NCI-H524 (cell line): ENCODE measurements around the gene KCNMB2.
A peak's percentile ranks its signal among the peaks of the same experiment; 100 is the strongest.

ENCODE experiments used
- DNase-seq, 2 experiments: peaks; one replicate each; lab custom pipeline; 2025; lab: John Stamatoyannopoulos, UW

Gene KCNMB2

DNA sequence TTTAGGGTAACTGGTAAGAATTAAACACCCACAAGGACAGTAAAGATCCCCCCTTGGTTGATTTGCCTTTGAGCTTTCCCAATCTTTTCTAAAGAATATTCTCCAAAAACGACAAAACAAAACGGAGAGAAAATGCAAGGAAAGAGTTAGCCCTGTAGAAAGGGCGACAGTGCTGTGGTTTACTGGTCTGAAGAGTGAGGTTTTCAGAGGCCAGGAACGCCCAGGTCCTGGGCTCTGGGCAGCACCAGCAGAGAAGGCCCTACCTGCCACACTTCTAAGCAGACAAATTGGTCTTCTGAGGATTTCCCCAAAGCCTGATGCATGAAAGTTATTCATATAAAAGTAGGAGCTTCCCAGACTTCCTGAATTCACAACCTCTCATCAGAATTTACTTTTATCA lies 119.3 kb downstream of the KCNMB2 start:
- DNase-seq, result no peak

DNA sequence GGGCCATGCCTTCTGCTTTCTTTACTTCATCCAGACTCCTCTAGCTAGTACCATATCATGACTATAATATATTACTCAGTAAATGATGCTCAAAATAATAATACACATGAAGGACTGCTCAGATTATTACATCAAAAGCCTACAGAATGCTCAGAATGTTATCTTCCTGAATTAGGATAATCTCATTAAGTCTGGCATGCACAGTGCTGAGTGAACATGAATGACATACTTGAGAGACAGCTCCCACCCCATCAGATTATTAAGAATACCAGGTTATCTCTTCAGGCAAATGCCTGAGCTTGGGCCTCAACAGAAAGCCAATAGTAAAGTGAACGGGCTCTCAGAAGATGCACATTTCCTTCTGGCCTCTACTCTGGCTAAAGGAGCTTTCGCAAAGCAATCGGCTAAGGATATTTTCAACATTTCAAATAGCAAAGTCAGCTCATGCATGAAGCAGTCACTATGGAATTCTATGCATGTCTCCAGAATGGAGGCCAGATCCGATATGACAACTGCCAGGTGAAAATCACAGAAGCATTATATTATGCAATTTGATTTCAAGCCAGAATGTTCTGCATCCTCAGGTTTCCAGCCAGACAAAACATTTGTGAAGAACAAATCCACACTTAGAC lies 122.6 kb downstream of the KCNMB2 start:
- DNase-seq, result peak in 1 of 2 experiments; percentile 16

DNA sequence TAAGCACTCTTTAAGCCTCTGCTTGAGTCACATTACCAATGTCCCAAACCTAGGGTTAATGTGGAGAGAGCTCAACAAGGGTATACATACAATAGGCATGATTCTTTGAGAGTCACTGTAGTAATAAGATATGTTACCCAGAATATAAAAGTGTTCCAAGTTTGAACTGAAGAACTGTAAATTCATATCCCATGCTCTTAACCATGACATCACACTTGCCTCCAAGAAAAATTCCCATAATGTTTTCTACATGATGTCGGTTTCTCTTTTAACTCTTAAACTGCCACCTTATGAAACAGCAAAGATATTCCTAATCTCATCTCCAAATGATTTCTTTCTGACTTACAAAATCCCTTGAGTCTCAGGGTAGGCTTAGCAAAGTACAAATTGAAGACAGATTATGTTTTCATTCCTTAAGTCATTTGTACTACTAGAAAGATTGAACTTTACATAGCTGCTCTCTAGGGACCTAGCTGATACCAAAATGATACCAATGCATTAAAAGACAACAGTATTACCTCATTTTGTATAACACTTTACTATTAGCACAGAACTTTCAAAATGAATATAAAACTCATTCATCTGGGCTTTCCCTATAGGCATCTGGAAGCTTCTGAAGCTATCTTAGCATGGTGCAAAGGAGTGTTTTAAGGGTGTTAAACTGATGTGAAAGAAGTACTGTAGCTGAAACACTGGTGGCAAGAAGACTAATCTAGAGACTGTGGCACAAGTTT lies 127.1 kb downstream of the KCNMB2 start:
- no peak for DNase-seq

GRCh38 chr3:178665747-178666146 lies 129.5 kb downstream of the KCNMB2 start:
- DNase-seq, result no peak

DNA sequence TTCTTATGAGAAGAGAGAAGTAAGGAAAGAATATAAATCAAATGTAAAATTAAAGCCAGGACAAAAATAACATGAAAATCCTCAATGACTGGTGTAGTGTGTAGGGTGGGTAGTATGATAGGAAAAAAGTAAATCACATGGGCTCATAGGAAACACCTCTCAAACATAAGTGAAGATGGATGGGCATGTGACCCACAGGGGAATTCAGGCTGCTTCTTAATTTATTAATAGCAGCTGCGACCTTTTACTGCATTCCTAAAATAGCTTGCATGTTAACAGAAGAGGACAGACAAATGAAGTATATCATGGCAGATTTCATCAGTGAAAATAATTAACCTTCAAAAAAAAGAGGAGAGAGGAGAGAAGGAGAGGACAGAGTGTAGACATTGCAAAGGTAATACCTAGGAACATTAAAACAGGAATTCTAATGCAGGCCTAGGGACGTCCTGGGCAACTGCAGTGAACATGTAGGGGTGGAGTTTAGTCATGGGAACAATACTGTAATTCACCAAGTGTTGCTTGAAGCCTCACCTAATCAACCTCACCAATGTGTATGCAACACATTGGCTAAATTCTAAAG lies 132.9 kb downstream of the KCNMB2 start:
- no peak for DNase-seq

DNA sequence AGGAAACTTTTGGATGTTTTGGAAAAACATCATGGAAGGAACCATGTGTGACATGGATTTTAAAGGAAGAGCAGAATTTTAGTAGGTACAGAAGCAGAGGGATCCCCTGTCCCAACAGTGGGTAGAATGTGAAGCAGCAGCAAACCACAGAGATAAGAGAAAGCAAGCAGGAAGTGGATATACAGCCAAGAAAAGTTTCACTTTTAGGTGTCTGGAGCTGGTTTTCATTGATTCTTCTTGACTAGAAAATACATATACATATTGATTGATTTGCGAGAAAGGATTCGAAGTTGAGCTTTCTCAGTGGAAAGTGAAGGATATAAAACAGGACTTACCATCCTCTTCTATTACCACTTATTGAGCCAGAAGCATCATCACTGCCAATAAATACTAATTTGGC lies 133.5 kb downstream of the KCNMB2 start:
- DNase-seq, result no peak

DNA sequence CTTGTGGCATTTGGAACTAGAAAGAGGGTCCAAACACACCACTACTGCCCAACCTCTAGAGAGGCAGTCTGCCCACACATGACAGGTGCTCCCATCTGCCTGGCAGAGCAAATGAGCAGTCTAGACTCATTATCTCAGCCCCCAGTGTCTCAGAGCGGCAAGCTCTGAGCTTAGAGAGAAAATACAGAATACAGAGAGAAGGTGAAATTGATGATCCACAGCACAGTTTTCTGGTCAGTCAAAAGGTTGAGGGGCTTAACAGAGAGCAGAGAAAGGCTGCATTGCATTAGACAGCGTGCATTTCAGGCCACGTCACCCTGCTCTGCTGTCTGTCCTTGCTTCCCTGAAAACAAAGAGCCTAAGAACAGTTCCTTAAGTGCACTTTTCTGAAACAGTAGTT lies 135.1 kb downstream of the KCNMB2 start:
- peak in 1 of 2 experiments; percentile 3 for DNase-seq

DNA sequence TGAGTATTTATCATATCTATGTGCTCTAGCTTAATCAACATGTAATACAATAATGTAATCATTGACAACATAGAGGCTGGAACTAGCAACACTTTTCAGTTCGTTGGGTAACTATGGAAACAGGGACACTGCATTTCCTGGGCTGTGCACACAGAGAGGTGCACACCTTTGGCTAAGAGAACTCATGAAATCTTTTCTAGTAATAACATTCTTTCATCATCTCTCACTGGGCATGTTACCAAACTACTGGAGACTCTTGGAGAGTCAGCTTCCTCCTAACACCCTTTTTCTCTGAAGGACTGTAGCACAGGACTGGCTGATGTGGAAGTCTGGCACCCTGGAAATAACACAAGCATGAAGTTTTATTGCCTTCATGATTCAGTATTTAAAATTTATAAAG lies 135.6 kb downstream of the KCNMB2 start:
- DNase-seq, result no peak

DNA sequence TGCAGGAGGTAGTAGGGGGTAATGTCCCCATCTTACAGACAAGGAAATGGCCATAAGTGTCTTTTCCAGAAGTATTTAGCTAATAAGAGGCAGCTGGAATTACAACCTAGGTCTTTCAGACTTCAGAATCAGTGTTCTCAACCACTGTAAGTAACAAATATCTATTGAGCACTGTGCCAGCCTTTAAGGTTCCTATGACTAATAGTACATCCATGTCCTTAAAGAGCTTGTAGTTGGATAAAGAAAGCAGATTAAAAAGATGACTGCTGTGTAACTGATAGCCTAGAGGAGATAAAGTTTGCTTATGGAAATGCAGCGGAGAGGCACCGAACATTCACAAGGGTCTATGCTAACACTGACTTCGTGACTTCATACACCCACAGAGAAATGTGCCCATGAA lies 136.0 kb downstream of the KCNMB2 start:
- DNase-seq, result no peak

GRCh38 chr3:178673529-178673928 lies 137.3 kb downstream of the KCNMB2 start:
- no peak for DNase-seq

DNA sequence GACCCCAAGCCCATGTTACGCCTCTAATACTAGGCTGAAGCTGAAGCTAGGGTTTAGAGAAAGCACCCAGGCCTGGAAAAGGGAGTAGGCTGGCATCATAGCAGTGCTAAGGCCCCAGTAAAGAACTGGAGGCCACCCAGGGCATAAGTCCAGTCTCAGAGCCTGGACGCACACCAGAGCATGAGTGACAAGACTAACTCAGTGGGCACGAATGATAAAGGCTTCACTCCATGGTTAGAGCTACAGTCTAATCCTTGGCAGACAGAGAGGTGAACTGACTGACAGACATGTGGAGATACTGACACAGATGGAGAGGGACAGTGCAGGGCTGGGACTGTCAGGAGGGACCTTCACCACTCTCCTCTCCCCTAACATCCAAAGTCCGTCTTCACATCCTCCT lies 139.8 kb downstream of the KCNMB2 start:
- no peak for DNase-seq

- peak in 1 of 2 experiments; percentile 42 for DNase-seq
These were observed 140.9 kb downstream of the KCNMB2 start for GRCh38 chr3:178676942-178677790.

GRCh38 chr3:178677961-178678360 lies 141.7 kb downstream of the KCNMB2 start:
- DNase-seq, result no peak

DNA sequence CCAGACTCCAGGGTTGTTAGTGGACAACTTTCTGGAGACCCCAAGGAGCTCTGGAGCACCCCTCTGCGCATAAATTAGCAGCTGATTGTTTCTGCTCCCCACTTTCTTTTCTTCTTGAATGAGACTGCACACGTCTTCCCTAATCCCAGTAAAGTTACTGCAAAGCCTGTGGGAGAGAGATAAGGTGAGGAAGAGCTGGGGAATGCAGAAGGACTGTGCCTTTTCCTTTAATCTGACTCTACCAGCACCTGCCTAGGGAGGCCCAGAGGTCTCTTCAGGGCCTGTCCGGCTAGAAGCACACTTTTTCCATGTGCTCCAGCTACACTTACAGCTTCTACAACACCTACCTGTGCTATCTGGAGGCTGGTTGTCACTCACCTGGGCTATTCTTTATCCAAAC lies 143.8 kb downstream of the KCNMB2 start:
- no peak for DNase-seq

DNA sequence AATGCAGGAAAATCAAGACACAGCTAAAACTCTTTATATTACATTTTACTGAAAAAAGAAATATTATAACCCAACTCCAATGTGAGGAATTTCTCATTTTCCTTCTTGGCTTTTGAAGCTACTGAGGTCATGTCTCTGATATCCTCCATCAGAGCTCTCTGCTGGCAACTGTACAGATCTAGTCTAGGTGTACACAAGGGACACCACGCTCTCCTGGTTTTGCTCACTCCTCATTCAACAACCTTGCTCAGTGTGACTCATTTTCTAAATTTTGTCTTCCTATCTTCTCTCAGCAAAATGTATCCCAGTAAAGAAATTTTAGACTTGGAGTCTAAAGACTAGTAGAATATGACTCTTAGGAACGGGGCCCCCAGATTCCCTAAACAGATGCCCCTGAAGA lies 144.3 kb downstream of the KCNMB2 start:
- no peak for DNase-seq

- DNase-seq, result no peak
These were observed 148.8 kb downstream of the KCNMB2 start for GRCh38 chr3:178684881-178685590.

- DNase-seq, result no peak
These were observed 149.3 kb downstream of the KCNMB2 start for GRCh38 chr3:178685591-178685906.

GRCh38 chr3:178686826-178687225 lies 150.6 kb downstream of the KCNMB2 start:
- DNase-seq, result no peak

- no peak for DNase-seq
These were observed 154.3 kb downstream of the KCNMB2 start for GRCh38 chr3:178690571-178690970.

GRCh38 chr3:178699364-178699763 lies 163.1 kb downstream of the KCNMB2 start:
- DNase-seq, result no peak

DNA sequence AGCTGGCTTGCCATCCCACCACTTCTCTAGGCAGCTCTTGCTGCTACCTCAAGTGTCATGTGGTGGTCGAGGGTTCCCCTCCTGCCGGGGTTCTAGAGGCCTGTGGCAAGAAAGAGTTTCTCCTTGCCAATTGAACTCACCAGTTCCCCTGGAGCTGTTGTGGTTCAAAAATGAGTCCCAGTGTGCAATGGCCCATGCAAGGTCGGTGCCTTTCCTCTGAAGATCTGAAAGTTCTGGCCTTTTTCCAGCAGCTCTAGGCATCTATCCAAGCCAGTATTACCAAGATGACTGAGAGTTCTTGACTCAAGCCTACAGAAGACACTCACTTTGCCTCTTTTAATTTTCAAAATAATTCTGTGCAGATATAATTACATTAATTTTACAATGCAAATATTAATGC lies 163.6 kb downstream of the KCNMB2 start:
- DNase-seq, result no peak
